CD14-positive monocyte (primary cell): ENCODE measurements around the gene FAM131B. TPM values are rescaled to one million over a fixed set of nuclear protein-coding genes. Genes with fewer than 3 reads are reported as not detected.
"Not testable (repeated sequence)": the region's sequence is repeated elsewhere in the genome, so short reads cannot be mapped to it uniquely, and the experiment has no call there.

Experiments
- DNase-seq, 3 donors: peaks; one replicate each; pipeline ENCODE4 v3.0.0-alpha.2; 2011 to 2022
- H2AFZ ChIP-seq: 2 replicates; pipeline ENCODE4 v1.6.0; 2012; ENCODE audit warnings: mild to moderate bottlenecking, low read depth, low read length, inconsistent platforms; ENCODE audit not compliant: insufficient read depth, poor library complexity, severe bottlenecking
- H3K27ac ChIP-seq, 2 donors: 1 replicate in 1 of 2; 2 replicates in 1 of 2; pipeline ENCODE4 v1.5.1; 2012 to 2013; ENCODE audit warnings: low read length in 2 of 2, control low read depth in 1 of 2, inconsistent platforms in 1 of 2, low read depth in 1 of 2, mild to moderate bottlenecking in 1 of 2
- H3K27me3 ChIP-seq, 2 donors: one replicate each; pipeline versions ENCODE4 v1.6.0 to v1.6.1; 2011 to 2013; ENCODE audit warnings: low read length in 2 of 2; ENCODE audit not compliant: control insufficient read depth in 2 of 2, insufficient read depth in 2 of 2
- H3K36me3 ChIP-seq, 2 donors: replicated peaks in 1 of 2; 1 replicate in 1 of 2; 2 replicates in 1 of 2; pipeline versions ENCODE4 v1.5.1 to v1.6.1; 2012 to 2013; ENCODE audit warnings: low read length in 2 of 2, control low read depth in 1 of 2, inconsistent platforms in 1 of 2, mild to moderate bottlenecking in 1 of 2; ENCODE audit not compliant: insufficient read depth in 2 of 2, control insufficient read depth in 1 of 2
- H3K4me1 ChIP-seq, 2 donors: 1 replicate in 1 of 2; 2 replicates in 1 of 2; pipeline versions ENCODE4 v1.5.1 to v1.6.1; 2012 to 2013; ENCODE audit warnings: low read length in 2 of 2, control low read depth in 1 of 2, inconsistent platforms in 1 of 2, mild to moderate bottlenecking in 1 of 2, moderate library complexity in 1 of 2; ENCODE audit not compliant: insufficient read depth in 2 of 2, control insufficient read depth in 1 of 2
- H3K4me2 ChIP-seq: replicated peaks from 2 replicates; pipeline ENCODE3; 2012; ENCODE audit warnings: low read length, moderate library complexity, mild to moderate bottlenecking; ENCODE audit not compliant: poor library complexity, severe bottlenecking; ENCODE audit errors: extremely low read depth
- H3K4me3 ChIP-seq, 3 experiments: fragments of 200-600 bp in 1 of 3; sonication (generic) in 1 of 3; replicated peaks in 1 of 3; 1 replicate in 2 of 3; 2 replicates in 1 of 3; pipeline ENCODE4 v1.5.1; 2011 to 2013; ENCODE audit warnings: low read length in 3 of 3, mild to moderate bottlenecking in 3 of 3, control low read depth in 2 of 3, low read depth in 2 of 3, inconsistent platforms in 1 of 3, moderate library complexity in 1 of 3
- H3K79me2 ChIP-seq: 2 replicates; pipeline ENCODE4 v1.6.0; 2012; ENCODE audit warnings: mild to moderate bottlenecking, control low read depth, inconsistent platforms, low read length, moderate library complexity; ENCODE audit not compliant: insufficient read depth
- H3K9ac ChIP-seq: 2 replicates; pipeline ENCODE4 v1.6.0; 2017; ENCODE audit warnings: low read length, mild to moderate bottlenecking; ENCODE audit not compliant: insufficient read depth, poor library complexity, severe bottlenecking
- H3K9me3 ChIP-seq, 2 donors: replicated peaks in 1 of 2; 1 replicate in 1 of 2; 2 replicates in 1 of 2; pipeline versions ENCODE4 v1.5.1 to v1.6.1; 2012 to 2013; ENCODE audit warnings: low read length in 2 of 2, control low read depth in 1 of 2; ENCODE audit not compliant: control insufficient read depth in 1 of 2, insufficient read depth in 1 of 2
- H4K20me1 ChIP-seq: 2 replicates; pipeline ENCODE4 v1.6.0; 2012; ENCODE audit warnings: mild to moderate bottlenecking, low read length, control low read depth, moderate library complexity; ENCODE audit not compliant: insufficient read depth
- H3K27ac Mint-ChIP-seq, 7 donors: one replicate each; pipeline ENCODE4 v1.8.0; 2020; ENCODE audit warnings: mild to moderate bottlenecking in 7 of 7, mixed read lengths in 7 of 7, moderate library complexity in 6 of 7, inconsistent platforms in 2 of 7
- H3K27me3 Mint-ChIP-seq, 3 donors: one replicate each; pipeline ENCODE4 v1.8.0; 2021 to 2022; ENCODE audit warnings: low read depth in 3 of 3, mild to moderate bottlenecking in 3 of 3, mixed read lengths in 3 of 3, moderate library complexity in 3 of 3, inconsistent platforms in 1 of 3
- H3K36me3 Mint-ChIP-seq, 2 donors: one replicate each; pipeline ENCODE4 v1.8.0; 2020; ENCODE audit warnings: mixed read lengths in 2 of 2, inconsistent platforms in 1 of 2, mild to moderate bottlenecking in 1 of 2
- H3K4me1 Mint-ChIP-seq: one replicate; pipeline ENCODE4 v1.8.0; 2020; ENCODE audit warnings: mild to moderate bottlenecking, mixed read lengths
- H3K4me3 Mint-ChIP-seq, 2 donors: one replicate each; pipeline ENCODE4 v1.8.0; 2020; ENCODE audit warnings: mild to moderate bottlenecking in 2 of 2, mixed read lengths in 2 of 2, moderate library complexity in 1 of 2
- H3K9me3 Mint-ChIP-seq, 7 donors: one replicate each; pipeline ENCODE4 v1.8.0; 2020 to 2022; ENCODE audit warnings: mixed read lengths in 7 of 7, mild to moderate bottlenecking in 6 of 7, moderate library complexity in 6 of 7, inconsistent platforms in 2 of 7
- WGBS: methylation state at CpG from one replicate; pipeline ENCODE4 v1.1.5; 2013; ENCODE audit warnings: missing lambda C conversion rate; ENCODE audit not compliant: insufficient coverage; 5-methylcytosine and 5-hydroxymethylcytosine counted together
- intact Hi-C, 2 donors: fragments of 100-400 bp; cut with micrococcal nuclease; formaldehyde crosslinking; loops; one replicate each; pipeline versions ENCODE4 v1.15.0 to v1.15.1; 2023
- polyA plus RNA-seq, 3 donors: library from polyadenylated mRNA; depleted of rRNA in 1 of 3; unstranded in 2 of 3; stranded (reverse) in 1 of 3; fragments of 300-500 nt in 2 of 3; fragments of >200 nt in 1 of 3; fragmentation: Illumina TruSeq in 2 of 3; gene quantifications; 1 replicate in 2 of 3; 2 replicates in 1 of 3; pipeline ENCODE4 v1.2.3, GENCODE V29; 2012 to 2021
- TF ChIP-seq, protein P1 (sequence below): fragments of 200-600 bp; IDR thresholded peaks from one replicate; pipeline ENCODE4 v1.8.0; 2022; ENCODE audit warnings: antibody characterized with exemption, mild to moderate bottlenecking

FAM131B gene
- polyA plus RNA-seq, 3 donors, result 0.69 to 0.72 TPM; not detected in 1

DNA sequence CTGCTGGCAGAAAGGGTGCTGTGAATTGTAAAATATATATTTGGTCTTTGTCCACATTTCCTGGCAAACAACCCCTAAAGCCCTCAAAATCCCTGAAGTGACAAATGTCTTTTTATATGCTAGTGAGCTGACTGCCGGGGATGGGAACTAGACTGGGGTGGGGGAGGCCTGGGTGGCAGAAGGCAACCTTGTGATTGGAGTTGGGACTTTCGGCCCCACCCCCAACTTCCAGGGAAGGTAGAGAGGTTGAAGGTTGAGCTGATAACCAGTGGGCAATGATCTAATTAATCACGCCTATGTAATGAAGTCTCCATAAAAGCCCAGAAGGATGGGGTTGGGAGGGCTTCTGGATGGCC, 43.5 kb upstream of the FAM131B start:
- Histone ChIP-seq H3K9ac (no peak overlapping the region), H3K4me3 (no peak overlapping the region), H3K36me3 (no peaks in the 10 kb centered on the region), H4K20me1 (no peaks in the 10 kb centered on the region), H3K9me3 (no peaks in the 10 kb centered on the region), H2AFZ (no peak overlapping the region), H3K27me3 (no peaks in the 10 kb centered on the region), H3K4me1 (peaks cover 36 to 38% of the 10 kb centered on the region in 2 donors), H3K4me2 (no peak overlapping the region), H3K79me2 (peaks cover 16% of the 10 kb centered on the region), H3K27ac (no peak overlapping the region)
- WGBS, result no CpG with 5 or more reads among the region's 3 CpGs
- Mint-ChIP-seq H3K27ac (no peak overlapping the region), H3K4me3 (no peak overlapping the region), H3K27me3 (peaks cover 0 to 3% (median 0%) of the 10 kb centered on the region in 3 donors), H3K9me3 (peaks cover 0 to 2% (median 0%) of the 10 kb centered on the region in 7 donors), H3K36me3 (peaks cover 3 to 6% of the 10 kb centered on the region in 2 donors), H3K4me1 (peaks cover 41% of the 10 kb centered on the region)
- intact Hi-C loops, result loop anchor here in 1 of 2 donors (10.0 kb wide), 1 partner anchor 91 kb away; the partner anchor contains the start of gene CLCN1
- TF ChIP-seq, protein P1, sequence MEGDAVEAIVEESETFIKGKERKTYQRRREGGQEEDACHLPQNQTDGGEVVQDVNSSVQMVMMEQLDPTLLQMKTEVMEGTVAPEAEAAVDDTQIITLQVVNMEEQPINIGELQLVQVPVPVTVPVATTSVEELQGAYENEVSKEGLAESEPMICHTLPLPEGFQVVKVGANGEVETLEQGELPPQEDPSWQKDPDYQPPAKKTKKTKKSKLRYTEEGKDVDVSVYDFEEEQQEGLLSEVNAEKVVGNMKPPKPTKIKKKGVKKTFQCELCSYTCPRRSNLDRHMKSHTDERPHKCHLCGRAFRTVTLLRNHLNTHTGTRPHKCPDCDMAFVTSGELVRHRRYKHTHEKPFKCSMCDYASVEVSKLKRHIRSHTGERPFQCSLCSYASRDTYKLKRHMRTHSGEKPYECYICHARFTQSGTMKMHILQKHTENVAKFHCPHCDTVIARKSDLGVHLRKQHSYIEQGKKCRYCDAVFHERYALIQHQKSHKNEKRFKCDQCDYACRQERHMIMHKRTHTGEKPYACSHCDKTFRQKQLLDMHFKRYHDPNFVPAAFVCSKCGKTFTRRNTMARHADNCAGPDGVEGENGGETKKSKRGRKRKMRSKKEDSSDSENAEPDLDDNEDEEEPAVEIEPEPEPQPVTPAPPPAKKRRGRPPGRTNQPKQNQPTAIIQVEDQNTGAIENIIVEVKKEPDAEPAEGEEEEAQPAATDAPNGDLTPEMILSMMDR, result no peak
- DNase-seq, result no peak

DNA sequence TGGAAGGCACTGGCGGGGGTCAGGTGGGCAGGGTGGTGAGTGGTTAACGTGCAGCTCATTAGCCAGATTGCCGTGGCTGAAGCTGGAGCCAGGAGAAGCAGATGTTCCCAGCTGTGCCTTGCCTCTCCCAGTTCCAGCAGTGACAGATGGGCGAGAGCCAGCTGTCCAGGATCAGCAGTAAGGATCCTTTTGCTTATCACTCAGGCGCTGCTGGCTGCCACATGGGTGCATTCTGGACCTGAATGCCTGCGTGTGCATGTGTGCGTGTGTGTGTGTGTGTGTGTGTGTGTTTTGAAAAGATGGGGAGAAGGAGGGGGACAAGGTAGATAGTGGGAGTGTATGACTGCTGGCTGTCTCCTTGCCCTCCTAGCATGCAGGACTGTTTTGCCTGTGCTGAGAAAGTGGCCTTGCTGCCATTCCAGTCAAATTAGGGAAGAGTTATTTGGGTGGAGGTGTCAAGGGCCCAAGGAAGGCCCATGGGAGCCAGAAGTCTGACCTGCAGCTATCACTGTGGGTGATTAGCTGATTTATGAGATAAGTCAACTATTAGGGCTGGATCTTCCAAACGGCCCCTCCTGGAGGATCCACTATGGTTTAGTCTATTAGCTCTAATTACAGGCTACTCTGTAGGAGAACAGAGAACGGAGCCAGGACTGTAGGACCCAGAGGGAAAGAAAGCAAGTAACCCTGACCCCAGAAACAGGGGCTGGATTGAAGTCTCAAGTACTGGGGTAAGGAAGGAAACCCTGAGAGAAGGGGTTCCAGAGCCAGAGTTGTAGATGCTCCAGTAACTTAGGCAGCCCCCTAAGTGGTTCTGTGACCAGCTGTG, 42.9 kb upstream of the FAM131B start:
- H3K36me3 Mint-ChIP-seq, result peaks cover 6 to 7% of the 10 kb centered on the region in 2 donors
- Histone ChIP-seq H3K9me3 (no peaks in the 10 kb centered on the region), H3K4me3 (no peak overlapping the region), H2AFZ (no peak overlapping the region), H3K79me2 (peaks cover 16% of the 10 kb centered on the region), H3K4me2 (no peak overlapping the region), H3K27me3 (no peaks in the 10 kb centered on the region), H3K9ac (no peak overlapping the region), H3K36me3 (no peaks in the 10 kb centered on the region), H3K27ac (no peak overlapping the region), H4K20me1 (no peaks in the 10 kb centered on the region), H3K4me1 (peaks cover 30 to 32% of the 10 kb centered on the region in 2 donors)
- no peak for DNase-seq
- WGBS, result 89% methylated on average over 7 of the region's 9 CpGs
- H3K4me3 Mint-ChIP-seq, result no peak overlapping the region
- H3K9me3 Mint-ChIP-seq, result peaks cover 0 to 2% (median 0%) of the 10 kb centered on the region in 7 donors
- H3K27ac Mint-ChIP-seq, result no peak overlapping the region
- TF ChIP-seq, protein P1, result no peak
- H3K27me3 Mint-ChIP-seq, result peaks cover 0 to 3% (median 0%) of the 10 kb centered on the region in 3 donors
- intact Hi-C loops, result loop anchor here in 1 of 2 donors (10.0 kb wide), 1 partner anchor 91 kb away; the partner anchor contains the start of gene CLCN1
- peaks cover 35% of the 10 kb centered on the region for H3K4me1 Mint-ChIP-seq

DNA sequence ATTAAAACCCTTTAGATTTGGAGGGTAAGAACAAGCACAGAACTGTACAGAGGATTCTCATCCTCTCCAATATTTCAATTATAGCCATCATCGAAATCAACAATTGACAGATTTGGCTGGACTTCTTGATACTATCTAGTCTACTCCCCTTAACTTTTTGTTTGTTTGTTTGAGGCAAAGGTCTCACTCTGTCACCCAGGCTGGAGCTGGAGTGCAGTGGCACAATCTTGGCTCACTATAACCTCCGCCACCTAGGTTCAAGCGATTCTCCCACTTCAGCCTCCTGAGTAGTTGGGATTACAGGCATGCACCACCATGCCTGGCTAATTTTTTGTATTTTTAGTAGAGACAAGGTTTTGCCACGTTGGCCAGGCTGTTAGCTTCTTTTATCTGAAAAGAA, 39.7 kb upstream of the FAM131B start:
- not testable (repeated sequence) for H3K27ac ChIP-seq, H3K4me1 ChIP-seq, H3K4me1 Mint-ChIP-seq, H3K9me3 ChIP-seq, H3K27me3 ChIP-seq, H3K27me3 Mint-ChIP-seq, H3K79me2 ChIP-seq, DNase-seq, H2AFZ ChIP-seq, H3K9me3 Mint-ChIP-seq, H3K9ac ChIP-seq, H3K4me2 ChIP-seq, H3K4me3 ChIP-seq, H3K36me3 ChIP-seq, H3K4me3 Mint-ChIP-seq, H4K20me1 ChIP-seq, H3K27ac Mint-ChIP-seq
- H3K36me3 Mint-ChIP-seq, result peaks cover 17 to 26% of the 10 kb centered on the region in 2 donors
- intact Hi-C loops, result loop anchor here in 1 of 2 donors (10.0 kb wide), 1 partner anchor 87 kb away; the partner anchor contains the start of gene CLCN1
- WGBS, result no CpG with 5 or more reads among the region's 4 CpGs
